WTC11 (cell line): ENCODE measurements around the gene NFATC3. TPM values are rescaled to one million over a fixed set of nuclear protein-coding genes. Genes with fewer than 3 reads are reported as not detected.
A peak's percentile ranks its signal among the peaks of the same experiment; 100 is the strongest.

ENCODE experiments used
- ATAC-seq: fragments of 200-7000 bp; cut with Tn5 transposase; 2 replicates; pipeline ENCODE4 v1.10.0; 2021; ENCODE audit warnings: mild to moderate bottlenecking, moderate library complexity
- CTCF ChIA-PET: fragments of 300-600 bp; sonication (Branson Sonifier 250); formaldehyde crosslinking; loops from one replicate; lab custom pipeline; 2021; ENCODE audit warnings: antibody characterized with exemption; lab: Charles Lee
- POLR2A ChIA-PET: fragments of 350-600 bp; sonication (Branson Sonifier 250); formaldehyde crosslinking; loops from one replicate; lab custom pipeline; 2021; ENCODE audit warnings: antibody characterized with exemption; lab: Charles Lee
- DNase-seq: peaks from one replicate; pipeline ENCODE4 v3.0.0; 2021; ENCODE audit warnings: low spot score
- H3K27ac Mint-ChIP-seq: 2 replicates; pipeline ENCODE4 v1.8.0; 2021; ENCODE audit warnings: mixed read lengths
- H3K27me3 Mint-ChIP-seq: 2 replicates; pipeline ENCODE4 v1.8.0; 2021; ENCODE audit warnings: low read depth, mild to moderate bottlenecking, moderate library complexity, mixed read lengths
- H3K36me3 Mint-ChIP-seq: 2 replicates; pipeline ENCODE4 v1.8.0; 2021; ENCODE audit warnings: mixed read lengths
- H3K4me1 Mint-ChIP-seq: 2 replicates; pipeline ENCODE4 v1.8.0; 2022; ENCODE audit warnings: mixed read lengths
- H3K4me3 Mint-ChIP-seq: 2 replicates; pipeline ENCODE4 v1.8.0; 2021; ENCODE audit warnings: mild to moderate bottlenecking, moderate library complexity, mixed read lengths
- H3K9me3 Mint-ChIP-seq: 2 replicates; pipeline ENCODE4 v1.8.0; 2021; ENCODE audit warnings: mixed read lengths
- ATF1 ChIP-seq: sonication (generic); formaldehyde crosslinking; IDR thresholded peaks from 2 replicates; pipeline ENCODE4 v1.8.1; 2023; ENCODE audit warnings: mild to moderate bottlenecking, moderate library complexity, missing genetic modification reagents
- GRHL2 ChIP-seq: fragments of 250-450 bp; sonication (Bioruptor Pico); IDR thresholded peaks from 2 replicates; pipeline ENCODE4 v1.8.0; 2022; ENCODE audit warnings: mild to moderate bottlenecking, moderate library complexity; ENCODE audit not compliant: insufficient replicate concordance, severe bottlenecking
- IRF2 ChIP-seq: sonication (generic); formaldehyde crosslinking; IDR thresholded peaks from 2 replicates; pipeline ENCODE4 v1.8.0; 2022; ENCODE audit warnings: low read depth, missing genetic modification reagents, borderline replicate concordance
- KAT7 ChIP-seq: sonication (generic); formaldehyde crosslinking; IDR thresholded peaks from 2 replicates; pipeline ENCODE4 v1.8.1; 2023; ENCODE audit warnings: missing genetic modification reagents, mild to moderate bottlenecking, borderline replicate concordance
- MYBL2 ChIP-seq: sonication (generic); formaldehyde crosslinking; IDR thresholded peaks from 2 replicates; pipeline ENCODE4 v1.8.1; 2023; ENCODE audit warnings: mild to moderate bottlenecking, moderate library complexity, missing genetic modification reagents
- SP1 ChIP-seq: sonication (generic); formaldehyde crosslinking; conservative IDR thresholded peaks from 2 replicates; pipeline ENCODE4 v1.8.1; 2022; ENCODE audit warnings: missing genetic modification reagents
- ZNF416 ChIP-seq: fragments of 250-450 bp; sonication (Bioruptor Pico); IDR thresholded peaks from 2 replicates; pipeline ENCODE4 v1.9.0; 2021; ENCODE audit warnings: mild to moderate bottlenecking, inconsistent platforms
- total RNA-seq: library from RNA; stranded (reverse); gene quantifications from 3 replicates; pipeline ENCODE4 v1.2.3, GENCODE V29; 2021
- TF ChIP-seq, protein P1 (sequence below): sonication (generic); formaldehyde crosslinking; IDR thresholded peaks from 2 replicates; pipeline ENCODE4 v1.8.1; 2023; ENCODE audit warnings: mild to moderate bottlenecking, moderate library complexity, missing genetic modification reagents
- TF ChIP-seq, protein P2 (sequence below): fragments of 250-450 bp; sonication (Bioruptor Pico); IDR thresholded peaks from 2 replicates; pipeline ENCODE4 v1.9.0; 2021; ENCODE audit warnings: mild to moderate bottlenecking
- TF ChIP-seq, protein P3 (sequence below): fragments of 200-600 bp; IDR thresholded peaks from 2 replicates; pipeline ENCODE4 v1.8.0; 2022; ENCODE audit warnings: antibody characterized with exemption
- TF ChIP-seq, protein P4 (sequence below): fragments of 250-450 bp; sonication (Bioruptor Pico); conservative IDR thresholded peaks from 2 replicates; pipeline ENCODE4 v1.9.0; 2021; ENCODE audit warnings: mild to moderate bottlenecking

NFATC3 gene
- total RNA-seq, 1 experiment from 2014 or later, result 34.6 TPM

DNA sequence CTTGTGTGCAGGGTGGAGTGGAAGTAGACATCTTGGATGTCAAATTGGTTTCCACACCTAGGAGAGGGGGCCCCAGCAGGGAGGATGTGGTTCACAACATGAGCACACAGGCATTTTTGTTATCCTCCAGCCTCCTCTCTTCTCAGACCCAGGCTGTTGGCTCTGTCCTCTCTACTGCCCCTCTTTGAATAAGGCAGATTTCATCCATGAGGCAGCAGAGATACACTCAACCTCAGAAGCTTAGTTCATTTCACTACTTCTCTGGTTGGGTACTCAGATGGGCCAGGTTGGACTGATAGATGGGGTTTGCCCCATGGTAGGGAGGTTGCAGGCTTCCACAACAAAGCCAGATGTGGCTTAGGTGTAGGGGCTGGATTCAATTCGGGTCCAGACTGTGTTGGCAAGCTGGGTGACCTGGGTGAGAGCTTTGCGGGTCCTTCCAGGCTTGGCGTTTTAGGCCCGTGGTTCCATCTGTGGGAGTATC, 22.2 kb upstream of the NFATC3 start (continued):
- TF ChIP-seq, protein P1, sequence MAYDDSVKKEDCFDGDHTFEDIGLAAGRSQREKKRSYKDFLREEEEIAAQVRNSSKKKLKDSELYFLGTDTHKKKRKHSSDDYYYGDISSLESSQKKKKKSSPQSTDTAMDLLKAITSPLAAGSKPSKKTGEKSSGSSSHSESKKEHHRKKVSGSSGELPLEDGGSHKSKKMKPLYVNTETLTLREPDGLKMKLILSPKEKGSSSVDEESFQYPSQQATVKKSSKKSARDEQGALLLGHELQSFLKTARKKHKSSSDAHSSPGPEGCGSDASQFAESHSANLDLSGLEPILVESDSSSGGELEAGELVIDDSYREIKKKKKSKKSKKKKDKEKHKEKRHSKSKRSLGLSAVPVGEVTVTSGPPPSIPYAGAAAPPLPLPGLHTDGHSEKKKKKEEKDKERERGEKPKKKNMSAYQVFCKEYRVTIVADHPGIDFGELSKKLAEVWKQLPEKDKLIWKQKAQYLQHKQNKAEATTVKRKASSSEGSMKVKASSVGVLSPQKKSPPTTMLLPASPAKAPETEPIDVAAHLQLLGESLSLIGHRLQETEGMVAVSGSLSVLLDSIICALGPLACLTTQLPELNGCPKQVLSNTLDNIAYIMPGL (CRISPR knock-in tag), result no peak
- TF ChIP-seq GRHL2 (CRISPR knock-in tag) (no peak), ATF1 (no peak), ZNF416 (CRISPR knock-in tag) (no peak)
- TF ChIP-seq, protein P2, sequence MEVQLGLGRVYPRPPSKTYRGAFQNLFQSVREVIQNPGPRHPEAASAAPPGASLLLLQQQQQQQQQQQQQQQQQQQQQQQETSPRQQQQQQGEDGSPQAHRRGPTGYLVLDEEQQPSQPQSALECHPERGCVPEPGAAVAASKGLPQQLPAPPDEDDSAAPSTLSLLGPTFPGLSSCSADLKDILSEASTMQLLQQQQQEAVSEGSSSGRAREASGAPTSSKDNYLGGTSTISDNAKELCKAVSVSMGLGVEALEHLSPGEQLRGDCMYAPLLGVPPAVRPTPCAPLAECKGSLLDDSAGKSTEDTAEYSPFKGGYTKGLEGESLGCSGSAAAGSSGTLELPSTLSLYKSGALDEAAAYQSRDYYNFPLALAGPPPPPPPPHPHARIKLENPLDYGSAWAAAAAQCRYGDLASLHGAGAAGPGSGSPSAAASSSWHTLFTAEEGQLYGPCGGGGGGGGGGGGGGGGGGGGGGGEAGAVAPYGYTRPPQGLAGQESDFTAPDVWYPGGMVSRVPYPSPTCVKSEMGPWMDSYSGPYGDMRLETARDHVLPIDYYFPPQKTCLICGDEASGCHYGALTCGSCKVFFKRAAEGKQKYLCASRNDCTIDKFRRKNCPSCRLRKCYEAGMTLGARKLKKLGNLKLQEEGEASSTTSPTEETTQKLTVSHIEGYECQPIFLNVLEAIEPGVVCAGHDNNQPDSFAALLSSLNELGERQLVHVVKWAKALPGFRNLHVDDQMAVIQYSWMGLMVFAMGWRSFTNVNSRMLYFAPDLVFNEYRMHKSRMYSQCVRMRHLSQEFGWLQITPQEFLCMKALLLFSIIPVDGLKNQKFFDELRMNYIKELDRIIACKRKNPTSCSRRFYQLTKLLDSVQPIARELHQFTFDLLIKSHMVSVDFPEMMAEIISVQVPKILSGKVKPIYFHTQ (CRISPR knock-in tag), result no peak
- TF ChIP-seq, all 79 proteins: peak for 0

DNA sequence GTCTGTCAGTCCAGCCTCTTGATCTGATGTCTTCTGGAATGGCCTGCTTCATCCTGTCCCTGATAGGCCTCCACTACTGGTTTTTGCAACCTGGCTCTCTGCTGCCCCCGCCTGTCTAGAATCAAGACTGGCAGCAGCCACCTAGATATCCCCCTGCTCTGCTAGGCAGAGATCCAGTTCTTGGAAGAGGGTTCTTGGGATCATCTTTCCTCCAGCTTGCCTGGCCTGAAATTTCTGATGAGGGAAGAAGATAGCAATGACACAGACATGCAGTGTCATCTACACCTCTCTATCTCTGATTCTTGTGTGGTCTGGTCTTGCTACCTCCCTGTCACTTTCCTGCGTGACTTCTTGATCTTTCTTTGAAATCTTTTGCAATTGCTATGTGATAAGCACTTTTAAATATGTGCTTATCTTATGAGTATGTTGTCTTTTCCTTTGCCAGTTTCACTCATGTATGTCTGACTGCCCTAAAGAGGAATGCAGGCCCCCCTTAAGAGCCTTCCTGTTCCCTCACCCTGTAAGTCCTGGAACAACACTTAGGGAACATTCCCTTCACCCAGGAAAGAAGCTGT, 20.3 kb upstream of the NFATC3 start:
- DNase-seq, result peak; percentile 79
- CTCF ChIA-PET, result interaction anchor here (0.6 to 1.4 kb wide), 12 partner anchors 13 to 405 kb away, joined by 3 to 6 read pairs (median 3); partner anchors contain the start of genes ACD, DDX28, DUS2 and NFATC3
- Mint-ChIP-seq H3K36me3 (peaks cover 10% of the 10 kb centered on the region), H3K4me1 (no peaks in the 10 kb centered on the region), H3K27ac (0 out of 2 replicates have a peak overlapping the region, but pooled peaks have one; percentile 28), H3K4me3 (no peak overlapping the region), H3K27me3 (no peaks in the 10 kb centered on the region), H3K9me3 (no peaks in the 10 kb centered on the region)
- ATAC-seq, result peak; percentile 99
- TF ChIP-seq, protein P1 (CRISPR knock-in tag), result no peak
- TF ChIP-seq, protein P3, sequence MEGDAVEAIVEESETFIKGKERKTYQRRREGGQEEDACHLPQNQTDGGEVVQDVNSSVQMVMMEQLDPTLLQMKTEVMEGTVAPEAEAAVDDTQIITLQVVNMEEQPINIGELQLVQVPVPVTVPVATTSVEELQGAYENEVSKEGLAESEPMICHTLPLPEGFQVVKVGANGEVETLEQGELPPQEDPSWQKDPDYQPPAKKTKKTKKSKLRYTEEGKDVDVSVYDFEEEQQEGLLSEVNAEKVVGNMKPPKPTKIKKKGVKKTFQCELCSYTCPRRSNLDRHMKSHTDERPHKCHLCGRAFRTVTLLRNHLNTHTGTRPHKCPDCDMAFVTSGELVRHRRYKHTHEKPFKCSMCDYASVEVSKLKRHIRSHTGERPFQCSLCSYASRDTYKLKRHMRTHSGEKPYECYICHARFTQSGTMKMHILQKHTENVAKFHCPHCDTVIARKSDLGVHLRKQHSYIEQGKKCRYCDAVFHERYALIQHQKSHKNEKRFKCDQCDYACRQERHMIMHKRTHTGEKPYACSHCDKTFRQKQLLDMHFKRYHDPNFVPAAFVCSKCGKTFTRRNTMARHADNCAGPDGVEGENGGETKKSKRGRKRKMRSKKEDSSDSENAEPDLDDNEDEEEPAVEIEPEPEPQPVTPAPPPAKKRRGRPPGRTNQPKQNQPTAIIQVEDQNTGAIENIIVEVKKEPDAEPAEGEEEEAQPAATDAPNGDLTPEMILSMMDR, result peak; percentile 83
- TF ChIP-seq SP1 (CRISPR knock-in tag), result 0 out of 2 replicates have a peak, but pooled peaks have one; percentile 24
- POLR2A ChIA-PET, result interaction anchor here (0.6 kb wide), 2 partner anchors 48 to 190 kb away, joined by 3 to 4 read pairs; no protein-coding TSS in a partner anchor

DNA sequence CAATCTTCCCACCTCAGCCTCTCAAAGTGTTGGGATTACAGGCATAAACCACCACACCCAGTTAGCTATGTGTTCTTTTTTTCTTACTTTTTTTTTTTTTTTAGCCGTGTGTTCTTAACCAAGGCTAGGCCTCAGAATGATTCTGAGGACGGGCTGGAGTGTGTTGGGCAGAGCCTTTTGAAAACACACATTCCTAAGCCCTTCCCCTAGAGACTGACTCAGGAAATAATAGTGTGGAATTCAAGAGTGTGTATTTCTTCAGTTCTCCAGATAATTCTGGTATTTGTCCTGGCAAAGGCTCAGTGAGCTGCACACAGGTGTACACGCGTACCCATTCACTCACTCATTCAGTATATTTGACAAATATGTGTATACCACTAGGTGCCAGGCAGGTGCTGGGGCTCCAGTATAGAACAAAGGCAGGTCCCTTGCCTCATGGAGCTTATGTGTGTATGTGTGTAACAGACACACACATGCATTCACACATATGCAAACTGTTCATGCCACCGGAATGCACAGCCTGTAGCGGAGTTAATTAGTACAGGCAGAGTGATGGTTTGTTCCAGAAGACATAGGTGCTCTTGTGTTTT, 19.4 kb upstream of the NFATC3 start:
- H3K4me1 Mint-ChIP-seq, result no peaks in the 10 kb centered on the region
- POLR2A ChIA-PET, result interaction anchor here (0.6 kb wide), 2 partner anchors 49 to 191 kb away, joined by 3 to 4 read pairs; no protein-coding TSS in a partner anchor

More for the DNA sequence above, 19.4 kb upstream of the NFATC3 start:
- Mint-ChIP-seq H3K4me3 (no peak overlapping the region), H3K9me3 (no peaks in the 10 kb centered on the region), H3K27ac (no peak overlapping the region; the same call in 1 of the 2 replicates), H3K36me3 (peaks cover 12% of the 10 kb centered on the region), H3K27me3 (no peaks in the 10 kb centered on the region)
- CTCF ChIA-PET, result interaction anchor here (0.6 to 1.4 kb wide), 6 partner anchors 18 to 249 kb away, joined by 3 to 6 read pairs (median 3); partner anchors contain the start of genes DDX28, DUS2, NFATC3 and PSKH1
- no peak for ATAC-seq
- no peak for DNase-seq
- TF ChIP-seq, protein P4, sequence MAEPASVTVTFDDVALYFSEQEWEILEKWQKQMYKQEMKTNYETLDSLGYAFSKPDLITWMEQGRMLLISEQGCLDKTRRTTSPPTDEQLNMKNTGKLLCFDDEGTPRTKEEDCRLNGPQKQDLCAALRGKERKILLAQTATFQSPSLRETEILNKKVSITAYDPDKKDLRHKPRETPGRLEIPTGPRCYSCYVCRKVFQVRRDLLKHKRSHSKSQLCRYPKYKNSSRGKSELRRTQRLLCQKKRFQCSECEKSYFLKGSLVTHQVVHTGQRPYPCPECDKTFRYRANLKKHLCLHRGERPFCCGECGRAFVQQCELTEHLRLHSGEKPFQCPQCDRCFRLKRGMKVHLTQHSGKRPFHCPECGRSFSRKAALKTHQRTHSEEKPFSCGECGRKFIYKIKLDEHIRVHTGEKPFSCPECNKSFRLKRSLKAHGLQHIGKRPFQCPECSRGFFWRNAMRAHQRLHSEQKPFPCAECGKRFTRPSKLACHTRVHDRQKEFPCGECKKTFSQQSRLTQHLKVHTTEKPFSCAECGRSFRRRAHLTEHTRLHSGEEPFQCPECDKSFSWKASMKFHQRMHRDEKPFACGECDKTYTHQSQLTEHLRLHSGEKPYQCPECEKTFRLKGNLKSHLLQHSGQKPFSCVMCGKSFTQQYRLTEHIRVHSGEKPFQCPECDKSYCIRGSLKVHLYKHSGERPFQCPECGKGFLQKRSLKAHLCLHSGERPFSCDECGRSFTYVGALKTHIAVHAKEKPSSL (CRISPR knock-in tag), result no peak
- TF ChIP-seq MYBL2 (CRISPR knock-in tag) (no peak), KAT7 (CRISPR knock-in tag) (no peak), IRF2 (no peak)
